ENCODE measurements around the gene CD109.
"Not testable (repeated sequence)": the region's sequence is repeated elsewhere in the genome, so short reads cannot be mapped to it uniquely, and the experiment has no call there.

CD109 gene

GRCh38 chr6:73690056-73690455 is 5.9 kb upstream of the CD109 start:
- no peak for DNase-seq

GRCh38 chr6:73691512-73691911 is 4.5 kb upstream of the CD109 start:
- DNase-seq: no peak

DNA sequence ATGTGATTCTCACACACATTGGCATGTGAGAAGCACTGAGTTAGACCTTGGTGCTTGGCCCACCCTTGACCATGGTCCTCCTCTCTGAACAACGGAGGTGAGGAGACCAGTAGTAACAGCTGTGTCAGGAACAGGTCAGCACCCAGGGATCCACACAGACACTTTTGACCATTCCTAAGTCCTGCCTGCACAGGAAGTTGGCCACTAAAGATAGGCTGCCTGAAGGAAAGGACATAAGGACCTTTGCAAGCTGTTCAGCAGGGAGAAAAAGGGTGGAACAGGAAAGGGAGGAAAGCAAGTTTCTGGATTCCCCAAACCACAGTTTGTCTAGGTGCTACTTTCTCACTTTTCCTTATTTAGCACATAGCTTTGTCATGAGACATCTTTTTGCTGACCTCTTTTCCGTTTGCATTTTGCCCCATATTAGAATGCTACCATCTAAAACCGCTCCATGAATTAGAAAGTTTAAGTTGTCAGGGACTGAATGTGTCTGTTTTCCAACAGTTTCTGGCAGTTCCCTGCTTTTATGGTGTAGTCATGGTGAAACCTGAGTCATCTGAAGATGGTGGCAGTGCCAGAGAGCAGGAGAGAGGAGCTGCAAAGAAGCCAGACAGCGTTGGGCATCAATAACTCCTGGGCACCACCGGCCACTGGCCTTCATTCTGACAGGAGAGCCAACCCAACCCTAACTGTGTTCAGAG is 1.1 kb upstream of the CD109 start:
- no peak for DNase-seq

DNA sequence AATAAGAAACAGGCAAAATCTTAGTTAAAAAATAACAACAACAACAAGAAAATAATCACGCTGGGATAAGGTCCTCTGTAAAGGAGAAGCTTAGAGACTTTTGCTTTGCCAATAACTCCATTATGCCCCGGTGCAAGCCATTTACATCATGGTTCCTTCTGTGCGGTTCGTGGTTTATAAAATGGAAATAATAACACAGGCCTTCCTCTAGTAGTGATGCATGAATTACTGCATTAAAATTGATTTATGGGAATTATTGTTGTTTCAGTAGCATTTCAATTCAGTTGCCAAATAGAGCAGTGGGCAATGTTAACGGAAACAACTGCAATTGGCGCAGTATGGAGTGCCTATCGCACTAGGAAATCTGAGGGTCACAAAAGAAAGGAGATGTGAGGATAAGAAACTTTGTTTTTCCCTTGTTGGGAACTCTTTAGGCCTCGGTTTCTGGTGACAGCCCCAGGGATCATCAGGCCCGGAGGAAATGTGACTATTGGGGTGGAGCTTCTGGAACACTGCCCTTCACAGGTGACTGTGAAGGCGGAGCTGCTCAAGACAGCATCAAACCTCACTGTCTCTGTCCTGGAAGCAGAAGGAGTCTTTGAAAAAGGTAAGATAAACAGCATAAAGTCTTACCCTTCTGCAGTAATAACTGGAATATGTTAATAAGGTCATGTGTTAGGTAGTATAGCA is 1.1 kb downstream of the CD109 start:
- DNase-seq: no peak

DNA sequence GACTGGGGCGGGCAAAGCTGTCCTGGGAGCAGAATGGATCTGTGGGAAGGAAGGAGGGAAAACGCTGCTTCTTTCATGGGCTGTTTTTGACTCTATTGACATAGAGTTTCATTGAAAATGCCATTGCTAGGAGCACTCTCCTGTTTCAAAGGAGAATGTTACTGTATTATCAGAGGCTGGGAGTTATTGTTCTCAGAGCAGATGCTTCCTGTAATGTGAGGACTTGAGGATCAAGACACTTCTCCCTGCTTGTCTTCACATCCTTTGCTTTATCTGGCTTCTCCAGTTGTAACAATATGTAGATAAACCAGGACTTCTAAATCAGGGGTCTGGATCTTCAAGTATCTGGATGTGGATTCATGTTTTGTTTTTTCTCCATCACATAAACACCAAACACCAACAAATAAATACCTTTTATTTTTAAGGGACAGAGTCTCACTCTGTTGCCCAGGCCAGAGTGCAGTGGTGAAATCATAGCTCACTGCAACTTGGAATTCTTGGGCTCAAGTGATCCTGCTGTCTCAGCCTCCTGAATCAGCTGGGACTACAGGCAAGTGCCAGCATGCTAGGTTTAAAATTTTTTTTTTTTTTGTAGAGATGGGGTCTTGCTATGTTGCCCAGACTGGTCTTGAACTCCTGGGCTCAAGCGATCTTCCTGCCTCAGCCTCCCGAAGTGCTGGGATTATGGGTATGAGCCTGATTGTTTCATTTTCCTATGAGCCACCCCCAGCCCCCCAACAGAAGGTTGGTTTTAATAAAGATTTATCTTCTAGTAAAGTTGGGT is 3.9 kb downstream of the CD109 start:
- no peak for DNase-seq

DNA sequence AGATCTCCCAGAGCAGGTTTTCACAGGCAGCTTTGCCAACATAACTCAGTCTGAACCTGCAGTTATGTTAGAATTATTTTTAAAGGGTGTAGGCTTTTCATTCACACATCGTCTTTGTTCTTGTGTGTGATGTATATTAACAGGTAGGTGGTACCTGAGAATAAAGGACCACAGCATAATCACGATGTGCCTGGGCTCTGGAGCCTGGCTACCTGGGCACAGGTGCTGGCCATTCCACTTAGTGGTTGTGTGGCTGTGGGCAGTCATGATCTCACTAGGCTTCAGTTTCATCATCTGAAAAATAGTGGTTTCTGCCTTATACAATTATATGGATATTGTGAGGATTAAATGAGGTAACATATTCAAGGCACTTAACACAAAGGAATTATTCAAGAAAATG is 6.4 kb downstream of the CD109 start:
- DNase-seq: no peak

GRCh38 chr6:73703466-73703865 is 7.5 kb downstream of the CD109 start:
- DNase-seq: no peak

DNA sequence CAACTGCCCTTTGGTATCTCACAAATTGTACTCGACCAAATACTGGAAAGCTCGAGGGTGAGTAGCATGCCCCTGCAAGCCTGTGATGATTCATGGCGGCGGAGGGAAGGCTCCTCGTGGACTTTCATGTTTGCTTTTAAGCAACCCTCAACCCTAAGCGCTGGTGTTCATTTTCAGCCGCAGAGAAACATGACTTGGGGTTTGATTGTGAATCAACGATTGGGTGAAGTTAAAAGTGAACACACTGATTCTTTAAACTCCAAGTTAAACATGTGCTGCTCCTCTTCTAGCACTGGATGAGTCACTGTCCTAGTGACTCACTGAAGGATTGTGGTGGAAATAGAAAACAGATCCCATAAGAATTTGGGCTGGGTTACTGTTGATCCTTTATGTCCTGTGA is 8.3 kb downstream of the CD109 start:
- no peak for DNase-seq

GRCh38 chr6:73704798-73705197 is 8.8 kb downstream of the CD109 start:
- no peak for DNase-seq

GRCh38 chr6:73706971-73707370 is 11.0 kb downstream of the CD109 start:
- DNase-seq: no peak

- DNase-seq: no peak
Observed at GRCh38 chr6:73710470-73710869, 14.5 kb downstream of the CD109 start.

- no peak for DNase-seq
Observed at GRCh38 chr6:73710948-73711347, 14.9 kb downstream of the CD109 start.

DNA sequence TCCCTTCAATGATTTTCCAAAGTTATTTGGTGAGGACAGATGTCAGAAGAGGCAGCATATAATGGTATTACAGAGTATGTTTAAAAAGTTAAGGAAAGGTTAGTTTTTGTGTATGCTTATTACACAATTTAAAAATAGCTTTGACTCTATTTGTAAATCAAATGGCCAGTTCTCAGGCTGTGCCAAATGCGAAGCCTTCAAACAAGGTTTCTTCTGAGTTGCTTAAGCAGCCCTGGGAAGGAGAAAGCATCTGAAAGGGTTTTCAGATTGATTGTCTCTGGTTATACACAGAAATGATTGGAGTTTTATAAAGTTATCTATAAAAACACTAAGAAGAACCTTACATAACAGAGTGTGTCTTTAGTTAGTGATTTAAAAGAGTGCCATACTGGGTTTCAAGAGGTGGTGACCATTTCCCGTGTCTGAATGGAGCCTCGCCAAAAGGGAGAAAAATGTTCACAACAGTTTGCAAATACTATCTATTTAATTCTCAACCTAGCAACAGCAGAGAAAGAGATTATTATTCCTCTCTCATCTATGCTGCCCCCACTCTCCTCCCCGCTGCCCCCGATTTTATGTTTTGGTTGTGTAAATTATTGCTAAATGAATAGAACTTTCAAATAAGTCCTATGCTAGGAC is 16.7 kb downstream of the CD109 start:
- DNase-seq: no peak

GRCh38 chr6:73713426-73714147 is 17.6 kb downstream of the CD109 start:
- DNase-seq: no peak

GRCh38 chr6:73715111-73715508 is 19.1 kb downstream of the CD109 start:
- not testable (repeated sequence) for DNase-seq

DNA sequence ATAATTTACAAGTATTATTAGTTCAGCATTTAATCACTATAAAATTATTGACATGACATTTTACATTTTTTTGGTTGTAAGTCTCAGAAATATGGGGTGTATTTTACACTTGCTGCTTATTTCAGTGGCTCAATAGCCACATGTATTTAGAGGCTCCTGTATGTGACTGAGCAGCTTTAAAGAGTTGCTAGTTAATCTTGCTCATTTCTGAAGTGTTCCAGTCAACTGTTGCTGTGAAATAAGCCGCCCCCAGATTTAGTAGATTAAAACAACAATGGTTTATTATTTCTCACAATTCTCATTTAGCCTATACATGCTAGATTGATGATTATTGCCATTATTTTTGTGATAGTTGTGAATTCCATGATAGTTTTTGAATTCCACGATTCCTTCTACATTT is 23.0 kb downstream of the CD109 start:
- DNase-seq: no peak

- DNase-seq: no peak
Observed at GRCh38 chr6:73722318-73723060, 26.5 kb downstream of the CD109 start.

GRCh38 chr6:73723480-73723879 is 27.5 kb downstream of the CD109 start:
- not testable (repeated sequence) for DNase-seq

DNA sequence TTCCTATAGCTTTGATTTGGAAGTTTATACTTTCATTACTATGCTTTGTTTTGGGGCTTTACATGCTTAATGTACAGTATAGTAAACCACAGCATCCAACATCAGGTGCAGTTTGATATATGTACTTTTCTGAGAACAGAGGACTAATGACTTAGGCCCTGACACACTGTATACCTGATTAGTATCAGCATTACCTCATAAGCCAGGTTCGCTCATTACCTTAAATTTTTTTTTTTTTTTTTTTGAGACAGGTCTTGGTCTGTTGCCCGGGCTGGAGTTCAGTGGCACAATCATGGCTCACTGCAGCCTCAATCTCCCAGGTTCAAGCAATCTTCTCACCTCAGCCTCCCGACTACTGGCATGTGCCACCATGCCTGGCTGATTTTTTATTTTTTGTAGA is 28.4 kb downstream of the CD109 start:
- DNase-seq: no peak

DNA sequence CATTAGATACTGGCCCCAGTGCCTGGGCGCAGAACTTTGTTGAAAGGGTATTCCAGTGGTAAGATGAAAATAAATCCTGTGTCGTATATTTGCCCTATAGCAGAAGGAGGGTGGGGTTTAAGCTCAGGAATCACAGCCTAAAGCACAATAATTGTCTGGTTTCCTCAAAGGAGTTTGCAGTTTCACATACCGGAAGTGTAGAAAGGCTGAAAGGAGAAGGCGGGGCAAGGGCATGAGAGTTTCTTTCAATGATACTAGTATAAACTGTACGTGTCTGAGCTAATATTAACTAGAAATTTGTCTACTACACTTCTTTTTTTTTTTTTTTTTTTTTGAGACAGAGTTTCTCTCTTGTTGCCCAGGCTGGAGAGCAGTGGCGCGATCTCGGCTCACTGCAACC is 29.2 kb downstream of the CD109 start:
- not testable (repeated sequence) for DNase-seq

DNA sequence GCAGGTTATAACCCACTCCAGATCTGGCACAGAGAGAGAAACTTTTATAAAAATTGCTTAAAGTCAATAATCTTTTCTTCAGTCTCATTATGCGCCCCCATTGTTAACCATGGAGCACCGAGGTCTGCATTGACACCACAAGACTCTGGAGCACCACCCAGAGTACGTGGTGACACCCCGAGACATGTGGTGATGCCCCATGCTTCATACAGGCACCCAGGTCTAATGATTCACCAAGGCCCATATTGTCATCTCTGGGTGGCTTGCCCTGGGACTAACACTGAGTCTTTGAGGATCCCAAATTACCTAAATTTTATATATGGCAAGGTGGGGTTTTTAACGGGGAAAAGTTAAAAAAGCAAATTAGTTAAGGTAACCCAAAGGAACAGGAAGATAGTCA is 31.1 kb downstream of the CD109 start:
- no peak for DNase-seq

Measured in NCI-H1694 (cell line).